ENCODE data around the gene GRHPR. TPM values are rescaled to one million over a fixed set of nuclear protein-coding genes. Genes with fewer than 3 reads are reported as not detected.
"Not testable (repeated sequence)": the region's sequence is repeated elsewhere in the genome, so short reads cannot be mapped to it uniquely, and the experiment has no call there.

Gene GRHPR
- polyA plus RNA-seq, 10 donors, result 88.9 to 123 (median 103) TPM

- no peak for DNase-seq
Measured at GRCh38 chr9:37395663-37396062, 26.8 kb upstream of the GRHPR start.

- DNase-seq, result not testable (repeated sequence)
Measured at GRCh38 chr9:37397948-37398347, 24.5 kb upstream of the GRHPR start.

- no peak for DNase-seq
Measured at GRCh38 chr9:37398464-37399025, 24.0 kb upstream of the GRHPR start.

- no peak for DNase-seq
Measured at GRCh38 chr9:37399336-37399735, 23.2 kb upstream of the GRHPR start.

GRCh38 chr9:37404590-37404989, 17.9 kb upstream of the GRHPR start:
- no peak for DNase-seq

- no peak for DNase-seq
Measured at GRCh38 chr9:37405350-37405749, 17.1 kb upstream of the GRHPR start.

GRCh38 chr9:37405764-37406380, 16.6 kb upstream of the GRHPR start:
- DNase-seq, result no peak

- DNase-seq, result no peak
Measured at GRCh38 chr9:37406603-37407401, 15.7 kb upstream of the GRHPR start.

- DNase-seq, result no peak
Measured at GRCh38 chr9:37407468-37407867, 15.0 kb upstream of the GRHPR start.

GRCh38 chr9:37408933-37409710, 13.4 kb upstream of the GRHPR start:
- no peak for DNase-seq

GRCh38 chr9:37410354-37410861, 12.1 kb upstream of the GRHPR start:
- DNase-seq, result no peak

GRCh38 chr9:37410969-37411785, 11.3 kb upstream of the GRHPR start:
- DNase-seq, result no peak

- DNase-seq, result peak; percentile 16 to 52 (median 25)
Measured at GRCh38 chr9:37412431-37413151, 9.9 kb upstream of the GRHPR start.

GRCh38 chr9:37413311-37413710, 9.2 kb upstream of the GRHPR start:
- no peak for DNase-seq

- no peak for DNase-seq
Measured at GRCh38 chr9:37414503-37414943, 8.0 kb upstream of the GRHPR start.

GRCh38 chr9:37415011-37415719, 7.3 kb upstream of the GRHPR start:
- DNase-seq, result peak; percentile 58 to 81 (median 59)

GRCh38 chr9:37417252-37417803, 5.2 kb upstream of the GRHPR start:
- no peak for DNase-seq

GRCh38 chr9:37417857-37418618, 4.5 kb upstream of the GRHPR start:
- DNase-seq, result no peak

- no peak for DNase-seq
Measured at GRCh38 chr9:37419204-37419603, 3.3 kb upstream of the GRHPR start.

Measured in muscle of back (tissue), 11 donors.